Measurements from ENCODE around the gene ETS1. TPM values are rescaled to one million over a fixed set of nuclear protein-coding genes. Genes with fewer than 3 reads are reported as not detected.

Gene ETS1
- total and polyA plus RNA-seq, 10 donors: 58.1 to 455 (median 352) TPM

GRCh38 chr11:128511712-128512111 lies 75.6 kb downstream of the ETS1 start:
- Histone ChIP-seq H3K27ac (peak overlapping the region in 7 of 8 donors; percentile 32 to 99 (median 95)), H3K9me3 (no peaks in the 10 kb centered on the region)

GRCh38 chr11:128509621-128510389 lies 77.6 kb downstream of the ETS1 start:
- TF ChIP-seq POLR2AphosphoS5 (IDR thresholded peaks at IDR 0.05) (no peak), CTCF (IDR thresholded peaks at IDR 0.05 in 8 of 11, conservative IDR thresholded peaks at IDR 0.05 in 3 of 11) (no peak)
- no peaks in the 10 kb centered on the region for H3K9me3 ChIP-seq
- no peak for DNase-seq
- no peaks in the 10 kb centered on the region for H3K27me3 ChIP-seq (replicated peaks in 1 of 7)
- H3K4me3 ChIP-seq: peak overlapping the region in 3 of 8 donors; percentile 8 to 73 (median 32)
- H3K4me1 ChIP-seq: peaks cover 92 to 100% (median 100%) of the 10 kb centered on the region in 6 donors
- peaks cover 0 to 83% (median 25%) of the 10 kb centered on the region in 6 donors for H3K36me3 ChIP-seq
- H3K27ac ChIP-seq: peak overlapping the region; percentile 17 to 99 (median 84)
- 57 to 73% (median 61%) methylated on average over 2 of the region's 2 CpGs for WGBS, 5 donors
- intact Hi-C loops (cut with DNase I; ENCODE audit: low total_unique reads): loop anchor here (10.0 kb wide), 1 partner anchor 115 kb away; no protein-coding TSS in a partner anchor

More at GRCh38 chr11:128511712-128512111, 75.6 kb downstream of the ETS1 start:
- H3K4me3 ChIP-seq: peak overlapping the region in 5 of 8 donors; percentile 12 to 75 (median 70)
- no peak for DNase-seq
- peaks cover 0 to 81% (median 18%) of the 10 kb centered on the region in 6 donors for H3K36me3 ChIP-seq
- intact Hi-C loops (cut with DNase I; ENCODE audit: low total_unique reads): loop anchor here (10.0 kb wide), 1 partner anchor 113 kb away; no protein-coding TSS in a partner anchor
- WGBS, 5 donors: 48 to 68% (median 57%) methylated on average over 4 of the region's 4 CpGs
- H3K4me1 ChIP-seq: peaks cover 92 to 100% (median 100%) of the 10 kb centered on the region in 6 donors
- H3K27me3 ChIP-seq (replicated peaks in 1 of 7): no peaks in the 10 kb centered on the region
- TF ChIP-seq POLR2A (IDR thresholded peaks at IDR 0.05): no peak
- TF ChIP-seq POLR2AphosphoS5 (IDR thresholded peaks at IDR 0.05): no peak
- no peak for TF ChIP-seq CTCF (IDR thresholded peaks at IDR 0.05 in 8 of 11, conservative IDR thresholded peaks at IDR 0.05 in 3 of 11)

GRCh38 chr11:128508770-128509510 lies 78.4 kb downstream of the ETS1 start:
- peaks cover 0 to 79% (median 25%) of the 10 kb centered on the region in 6 donors for H3K36me3 ChIP-seq
- H3K27me3 ChIP-seq (replicated peaks in 1 of 7): no peaks in the 10 kb centered on the region
- peak overlapping the region in 5 of 8 donors; percentile 4 to 73 (median 27) for H3K4me3 ChIP-seq
- peak overlapping the region; percentile 37 to 99 (median 84) for H3K27ac ChIP-seq
- peaks cover 95 to 100% (median 100%) of the 10 kb centered on the region in 6 donors for H3K4me1 ChIP-seq
- H3K9me3 ChIP-seq: no peaks in the 10 kb centered on the region
- intact Hi-C loops (cut with DNase I; ENCODE audit: low total_unique reads): no loop called here
- DNase-seq: no peak
- TF ChIP-seq CTCF (IDR thresholded peaks at IDR 0.05 in 8 of 11, conservative IDR thresholded peaks at IDR 0.05 in 3 of 11): no peak
- no peak for TF ChIP-seq POLR2A (IDR thresholded peaks at IDR 0.05)
- TF ChIP-seq POLR2AphosphoS5 (IDR thresholded peaks at IDR 0.05): no peak
- 53 to 65% (median 55%) methylated on average over 8 of the region's 8 CpGs for WGBS, 5 donors
